H1 (cell line): Measurements from ENCODE around the gene TMEM117. TPM values are rescaled to one million over a fixed set of nuclear protein-coding genes. Genes with fewer than 3 reads are reported as not detected.

Experiments used
- CTCF ChIA-PET: fragments of 300-600 bp; sonication (Branson Sonifier 250); formaldehyde crosslinking; loops from one replicate; lab custom pipeline; 2021; ENCODE audit not compliant: partially characterized antibody; lab: Charles Lee
- POLR2A ChIA-PET: fragments of 300-600 bp; sonication (Branson Sonifier 250); formaldehyde crosslinking; loops from one replicate; lab custom pipeline; 2021; ENCODE audit warnings: inconsistent platforms; ENCODE audit not compliant: partially characterized antibody; lab: Charles Lee
- DNase-seq, 2 experiments: peaks; one replicate each; pipeline versions ENCODE4 v3.0.0 to v3.0.0-alpha.2; 2010 to 2022; ENCODE audit warnings: low spot score in 2 of 2, low read depth in 1 of 2, mixed read lengths in 1 of 2
- FAIRE-seq: peaks from 2 replicates; lab custom pipeline; 2011; peaks lifted over from hg19 to GRCh38; lab: Jason Lieb, UNC
- H2AFZ ChIP-seq: 2 replicates; pipeline ENCODE4 v1.8.1; 2012; ENCODE audit warnings: low read length, inconsistent platforms
- H2AK5ac ChIP-seq: 2 replicates; pipeline ENCODE4 v1.6.1; 2013; ENCODE audit warnings: low read depth, low read length
- H2BK120ac ChIP-seq: replicated peaks from 2 replicates; pipeline ENCODE3; 2013; ENCODE audit warnings: low read depth, low read length, inconsistent platforms
- H2BK12ac ChIP-seq: 2 replicates; pipeline ENCODE4 v1.6.1; 2013; ENCODE audit warnings: low read depth, low read length
- H2BK15ac ChIP-seq: 2 replicates; pipeline ENCODE4 v1.6.1; 2013; ENCODE audit warnings: low read length
- H2BK20ac ChIP-seq: 2 replicates; pipeline ENCODE4 v1.6.1; 2013; ENCODE audit warnings: low read length
- H2BK5ac ChIP-seq: 2 replicates; pipeline ENCODE4 v1.6.1; 2013; ENCODE audit warnings: low read depth, low read length
- H3K14ac ChIP-seq: 2 replicates; pipeline ENCODE4 v1.6.1; 2013; ENCODE audit warnings: inconsistent platforms; ENCODE audit not compliant: insufficient read length
- H3K18ac ChIP-seq: 2 replicates; pipeline ENCODE4 v1.6.1; 2013; ENCODE audit warnings: low read length; ENCODE audit errors: extremely low read depth
- H3K23ac ChIP-seq: 2 replicates; pipeline ENCODE4 v1.6.1; 2013; ENCODE audit warnings: inconsistent platforms; ENCODE audit not compliant: insufficient read length
- H3K23me2 ChIP-seq: 2 replicates; pipeline ENCODE4 v1.6.1; 2013; ENCODE audit warnings: low read depth, low read length
- H3K27ac ChIP-seq: 2 replicates; pipeline ENCODE4 v1.6.1; 2011; ENCODE audit warnings: low read depth, low read length, inconsistent platforms
- H3K27me3 ChIP-seq, 4 experiments: replicated peaks in 1 of 4; 1 replicate in 1 of 4; 2 replicates in 3 of 4; pipeline versions ENCODE4 v1.6.1 to v1.8.1; 2011 to 2013; ENCODE audit warnings: low read length in 3 of 4, mild to moderate bottlenecking in 3 of 4, inconsistent platforms in 2 of 4, mixed read lengths in 2 of 4, moderate library complexity in 1 of 4; ENCODE audit not compliant: control insufficient read depth in 3 of 4, insufficient read depth in 3 of 4; ENCODE audit errors: extremely low read depth in 1 of 4
- H3K36me3 ChIP-seq, 4 experiments: 2 replicates each; pipeline versions ENCODE4 v1.6.1 to v1.8.1; 2011 to 2013; ENCODE audit warnings: mild to moderate bottlenecking in 4 of 4, low read length in 3 of 4, moderate library complexity in 2 of 4, control low read depth in 1 of 4, inconsistent platforms in 1 of 4; ENCODE audit not compliant: insufficient read depth in 4 of 4, control insufficient read depth in 2 of 4
- H3K4ac ChIP-seq: replicated peaks from 2 replicates; pipeline ENCODE3; 2013; ENCODE audit warnings: low read length, low read depth, mixed read lengths, inconsistent platforms; ENCODE audit not compliant: insufficient read length
- H3K4me1 ChIP-seq, 4 experiments: replicated peaks in 1 of 4; 1 replicate in 1 of 4; 2 replicates in 3 of 4; pipeline versions ENCODE4 v1.6.1 to v1.8.1; 2011 to 2013; ENCODE audit warnings: low read length in 3 of 4, inconsistent platforms in 2 of 4, mixed read lengths in 1 of 4; ENCODE audit not compliant: insufficient read depth in 4 of 4, control insufficient read depth in 3 of 4
- H3K4me2 ChIP-seq, 2 experiments: 2 replicates each; pipeline versions ENCODE4 v1.6.1 to v1.8.1; 2011 to 2013; ENCODE audit warnings: low read depth in 2 of 2, low read length in 2 of 2, control low read depth in 1 of 2, inconsistent platforms in 1 of 2, mild to moderate bottlenecking in 1 of 2; ENCODE audit not compliant: insufficient read depth in 1 of 2
- H3K4me3 ChIP-seq, 4 experiments: fragments of 200-600, 300-600 bp in 1 of 4; sonication (generic), shearing (Covaris generic), sonication (Bioruptor Twin) in 1 of 4; 2 replicates each; pipeline versions ENCODE4 v1.5.1 to v1.8.1; 2011 to 2016; ENCODE audit warnings: low read length in 4 of 4, low read depth in 3 of 4, control low read depth in 2 of 4, inconsistent platforms in 2 of 4, mild to moderate bottlenecking in 2 of 4, mixed read lengths in 1 of 4, moderate library complexity in 1 of 4; ENCODE audit not compliant: insufficient read depth in 2 of 4; ENCODE audit errors: extremely low read depth in 1 of 4
- H3K56ac ChIP-seq: replicated peaks from 2 replicates; pipeline ENCODE3; 2013; ENCODE audit warnings: low read depth, mild to moderate bottlenecking, mixed read lengths, low read length, inconsistent platforms; ENCODE audit not compliant: insufficient read length
- H3K79me1 ChIP-seq: 2 replicates; pipeline ENCODE4 v1.6.1; 2013; ENCODE audit warnings: low read depth, low read length, control low read depth
- H3K79me2 ChIP-seq, 2 experiments: 2 replicates each; pipeline versions ENCODE4 v1.6.1 to v1.8.1; 2012 to 2013; ENCODE audit warnings: low read length in 2 of 2, mild to moderate bottlenecking in 2 of 2, inconsistent platforms in 1 of 2; ENCODE audit not compliant: insufficient read depth in 2 of 2, control insufficient read depth in 1 of 2
- H3K9ac ChIP-seq, 4 experiments: replicated peaks in 1 of 4; 1 replicate in 1 of 4; 2 replicates in 3 of 4; pipeline versions ENCODE4 v1.6.1 to v1.8.1; 2011 to 2013; ENCODE audit warnings: low read depth in 3 of 4, low read length in 3 of 4, control low read depth in 2 of 4, mild to moderate bottlenecking in 2 of 4, moderate library complexity in 2 of 4, inconsistent platforms in 1 of 4; ENCODE audit errors: extremely low read depth in 1 of 4
- H3K9me3 ChIP-seq, 2 experiments: 2 replicates each; pipeline versions ENCODE4 v1.6.1 to v1.8.1; 2012 to 2013; ENCODE audit warnings: mild to moderate bottlenecking in 2 of 2, moderate library complexity in 2 of 2, control low read depth in 1 of 2, inconsistent platforms in 1 of 2, low read depth in 1 of 2, low read length in 1 of 2, mixed read lengths in 1 of 2; ENCODE audit not compliant: insufficient read depth in 2 of 2
- H4K20me1 ChIP-seq, 2 experiments: replicated peaks in 1 of 2; 2 replicates each; pipeline versions ENCODE3 to v1.8.1; 2011 to 2013; ENCODE audit warnings: inconsistent platforms in 2 of 2, low read length in 2 of 2, mild to moderate bottlenecking in 1 of 2; ENCODE audit not compliant: insufficient read depth in 2 of 2, control insufficient read depth in 1 of 2
- H4K5ac ChIP-seq: 2 replicates; pipeline ENCODE4 v1.6.1; 2013; ENCODE audit warnings: low read length, low read depth, mixed read lengths, inconsistent platforms; ENCODE audit not compliant: insufficient read length
- H4K8ac ChIP-seq: 2 replicates; pipeline ENCODE4 v1.8.0; 2013; ENCODE audit warnings: mild to moderate bottlenecking, moderate library complexity, low read length, inconsistent platforms; ENCODE audit not compliant: insufficient read depth; ENCODE audit errors: extremely low read depth
- H4K91ac ChIP-seq: replicated peaks from 2 replicates; pipeline ENCODE3; 2013; ENCODE audit warnings: low read length, mixed read lengths, inconsistent platforms; ENCODE audit not compliant: insufficient read length
- CBX5 ChIP-seq: fragments of 300-800, 300-1000 bp; sonication (generic); IDR thresholded peaks from 2 replicates; pipeline ENCODE4 v1.7.1; 2016; ENCODE audit warnings: antibody characterized with exemption, low read length, low read depth
- CEBPB ChIP-seq: IDR thresholded peaks from 2 replicates; pipeline ENCODE4 v1.6.1; 2012; ENCODE audit warnings: low read depth, low read length
- CTBP2 ChIP-seq: IDR thresholded peaks from 2 replicates; pipeline ENCODE4 v1.7.0; 2011; ENCODE audit warnings: borderline replicate concordance, mild to moderate bottlenecking, moderate library complexity, mixed read lengths, low read length; ENCODE audit not compliant: insufficient read depth, insufficient read length
- GABPA ChIP-seq: IDR thresholded peaks from 2 replicates; pipeline ENCODE4 v1.6.1; 2011; ENCODE audit warnings: mild to moderate bottlenecking, low read length, moderate library complexity, borderline replicate concordance; ENCODE audit not compliant: insufficient read depth
- HDAC6 ChIP-seq: IDR thresholded peaks from one replicate; pipeline ENCODE4 v1.7.1; 2012; ENCODE audit warnings: low read depth, mild to moderate bottlenecking, inconsistent platforms, low read length, moderate library complexity
- NRF1 ChIP-seq: IDR thresholded peaks from 2 replicates; pipeline ENCODE4 v1.6.1; 2011; ENCODE audit warnings: mild to moderate bottlenecking, low read depth, low read length, improper control_type of control experiment
- RXRA ChIP-seq: IDR thresholded peaks from 2 replicates; pipeline ENCODE4 v1.6.1; 2011; ENCODE audit warnings: low read depth, mild to moderate bottlenecking, low read length, moderate library complexity; ENCODE audit not compliant: insufficient read depth
- SIRT6 ChIP-seq: IDR thresholded peaks from one replicate; pipeline ENCODE4 v1.7.1; 2012; ENCODE audit warnings: low read length, inconsistent platforms
- SP4 ChIP-seq: IDR thresholded peaks from 2 replicates; pipeline ENCODE4 v1.6.1; 2012; ENCODE audit warnings: low read length, inconsistent platforms
- TEAD4 ChIP-seq: IDR thresholded peaks from 2 replicates; pipeline ENCODE4 v1.6.1; 2012; ENCODE audit warnings: low read depth, low read length, inconsistent platforms, mixed read lengths
- WGBS, 2 experiments: shearing (Covaris generic) in 1 of 2; methylation state at CpG; one replicate each; pipeline versions ENCODE4 v1.1.6 to v1.1.7; 2013 to 2015; ENCODE audit warnings: low lambda C conversion rate in 2 of 2, mixed read lengths in 2 of 2, inconsistent platforms in 1 of 2, low coverage in 1 of 2, missing lambda C conversion rate in 1 of 2; ENCODE audit not compliant: insufficient replicate concordance in 2 of 2, insufficient coverage in 1 of 2, insufficient read length in 1 of 2; ENCODE audit errors: extremely low coverage in 1 of 2, missing lambda C conversion rate in 1 of 2; 5-methylcytosine and 5-hydroxymethylcytosine counted together
- polyA plus RNA-seq, 7 experiments: library from polyadenylated mRNA; depleted of rRNA in 3 of 7; stranded (reverse) in 5 of 7; unstranded in 2 of 7; fragments of >200 nt in 5 of 7; fragments of 200-250 nt in 2 of 7; gene quantifications; 1 replicate in 5 of 7; 2 replicates in 1 of 7; 4 replicates in 1 of 7; pipeline versions ENCODE4 v1.2.1 to v1.2.3, GENCODE V29; 2011 to 2013; ENCODE audit warnings: missing spikeins in 2 of 7, mixed read lengths in 2 of 7
- total RNA-seq: library from RNA; stranded (reverse); fragmentation: NEBNext Ultra II Directional; extraction: Animal tissue kit (Norgen Biotek cat#: 25700); gene quantifications from 2 replicates; pipeline ENCODE4 v1.2.1, GENCODE V29; 2021
- TF ChIP-seq, protein P1 (sequence below): IDR thresholded peaks from 2 replicates; pipeline ENCODE4 v1.6.1; 2012; ENCODE audit warnings: inconsistent platforms
- TF ChIP-seq, protein P2 (sequence below): IDR thresholded peaks from 2 replicates; pipeline ENCODE4 v1.6.1; 2012; ENCODE audit warnings: low read length, inconsistent platforms

The TMEM117 gene
- total and polyA plus RNA-seq, 2 of the 8 experiments (the other 6 are each of a cell fraction or from before 2014, with no cell fraction given), result 0.80 to 1.4 TPM

GRCh38 chr12:44159862-44160261, 324.0 kb downstream of the TMEM117 start:
- Histone ChIP-seq H3K23me2 (no peaks in the 10 kb centered on the region), H2AFZ (no peak overlapping the region), H3K4ac (no peak overlapping the region), H2BK20ac (no peak overlapping the region), H3K79me2 (no peaks in the 10 kb centered on the region), H4K91ac (no peak overlapping the region), H2AK5ac (no peak overlapping the region), H3K79me1 (no peaks in the 10 kb centered on the region), H4K8ac (no peak overlapping the region), H2BK15ac (no peak overlapping the region), H3K27ac (no peak overlapping the region), H3K9ac (no peak overlapping the region), H2BK120ac (no peak overlapping the region), H3K14ac (no peak overlapping the region), H3K56ac (no peak overlapping the region), H3K4me2 (no peak overlapping the region), H3K18ac (no peak overlapping the region; the same call in 1 of the 2 replicates), H3K36me3 (0 out of 8 replicates have a peak, but pooled peaks cover 0 to 2% (median 0%) of the 10 kb centered on the region in 4 experiments), H3K4me1 (no peaks in the 10 kb centered on the region), H3K4me3 (no peak overlapping the region), H4K20me1 (no peaks in the 10 kb centered on the region), H2BK12ac (no peak overlapping the region), H4K5ac (no peak overlapping the region), H3K23ac (no peak overlapping the region), H3K9me3 (no peaks in the 10 kb centered on the region), H3K27me3 (no peaks in the 10 kb centered on the region), H2BK5ac (no peak overlapping the region)
- no peak for DNase-seq
- POLR2A ChIA-PET, result no interaction called here
- TF ChIP-seq NRF1, result no peak
- TF ChIP-seq SP4, result no peak
- no peak for TF ChIP-seq RXRA
- TF ChIP-seq, protein P1, sequence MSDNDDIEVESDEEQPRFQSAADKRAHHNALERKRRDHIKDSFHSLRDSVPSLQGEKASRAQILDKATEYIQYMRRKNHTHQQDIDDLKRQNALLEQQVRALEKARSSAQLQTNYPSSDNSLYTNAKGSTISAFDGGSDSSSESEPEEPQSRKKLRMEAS, result no peak
- TF ChIP-seq CEBPB, result no peak
- no peak for TF ChIP-seq GABPA
- no peak for TF ChIP-seq TEAD4
- TF ChIP-seq, protein P2, sequence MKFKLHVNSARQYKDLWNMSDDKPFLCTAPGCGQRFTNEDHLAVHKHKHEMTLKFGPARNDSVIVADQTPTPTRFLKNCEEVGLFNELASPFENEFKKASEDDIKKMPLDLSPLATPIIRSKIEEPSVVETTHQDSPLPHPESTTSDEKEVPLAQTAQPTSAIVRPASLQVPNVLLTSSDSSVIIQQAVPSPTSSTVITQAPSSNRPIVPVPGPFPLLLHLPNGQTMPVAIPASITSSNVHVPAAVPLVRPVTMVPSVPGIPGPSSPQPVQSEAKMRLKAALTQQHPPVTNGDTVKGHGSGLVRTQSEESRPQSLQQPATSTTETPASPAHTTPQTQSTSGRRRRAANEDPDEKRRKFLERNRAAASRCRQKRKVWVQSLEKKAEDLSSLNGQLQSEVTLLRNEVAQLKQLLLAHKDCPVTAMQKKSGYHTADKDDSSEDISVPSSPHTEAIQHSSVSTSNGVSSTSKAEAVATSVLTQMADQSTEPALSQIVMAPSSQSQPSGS, result no peak
- no peak for TF ChIP-seq HDAC6
- TF ChIP-seq CBX5, result no peak
- TF ChIP-seq CTBP2, result no peak
- TF ChIP-seq SIRT6, result no peak
- CTCF ChIA-PET, result interaction anchor here (1.2 to 1.5 kb wide), 3 partner anchors 11 to 32 kb away, joined by 3 read pairs; no protein-coding TSS in a partner anchor
- no peak for FAIRE-seq
- 75% methylated on average over 3 of the region's 3 CpGs; no CpG with 5 or more reads in 1 of the 2 experiments for WGBS, 2 experiments
